Kidney capillary endothelial cell (primary cell): Measurements from ENCODE around the gene APOBEC3B.
A peak's percentile ranks its signal among the peaks of the same experiment; 100 is the strongest.
"Not testable (repeated sequence)": the region's sequence is repeated elsewhere in the genome, so short reads cannot be mapped to it uniquely, and the experiment has no call there.

ENCODE experiments used
- DNase-seq: peaks from one replicate; pipeline ENCODE4 v3.0.0-alpha.2; 2018; ENCODE audit warnings: low spot score

Gene APOBEC3B

GRCh38 chr22:38981992-38982927, at the start of gene APOBEC3B:
Gene APOBEC3B, plus strand, starts transcription at chr22:38982347. Its CDS starts 107 bp downstream, at chr22:38982454.
- peak; percentile 75 for DNase-seq

GRCh38 chr22:38935023-38935422, 47.1 kb upstream of the APOBEC3B start:
- DNase-seq, result no peak

- no peak for DNase-seq
Observed at GRCh38 chr22:38935616-38936015, 46.5 kb upstream of the APOBEC3B start.

- no peak for DNase-seq
Observed at GRCh38 chr22:38936562-38936961, 45.6 kb upstream of the APOBEC3B start.

- DNase-seq, result no peak
Observed at GRCh38 chr22:38937036-38937435, 45.1 kb upstream of the APOBEC3B start.

- DNase-seq, result no peak
Observed at GRCh38 chr22:38937541-38937940, 44.6 kb upstream of the APOBEC3B start.

GRCh38 chr22:38938221-38938620, 43.9 kb upstream of the APOBEC3B start:
- no peak for DNase-seq

GRCh38 chr22:38938925-38939324, 43.2 kb upstream of the APOBEC3B start:
- no peak for DNase-seq

GRCh38 chr22:38940811-38941384, 41.2 kb upstream of the APOBEC3B start:
- no peak for DNase-seq

- no peak for DNase-seq
Observed at GRCh38 chr22:38941488-38941987, 40.6 kb upstream of the APOBEC3B start.

- DNase-seq, result no peak
Observed at GRCh38 chr22:38942702-38943101, 39.4 kb upstream of the APOBEC3B start.

GRCh38 chr22:38943201-38943600, 38.9 kb upstream of the APOBEC3B start:
- no peak for DNase-seq

GRCh38 chr22:38943882-38944281, 38.3 kb upstream of the APOBEC3B start:
- no peak for DNase-seq

GRCh38 chr22:38944653-38945052, 37.5 kb upstream of the APOBEC3B start:
- no peak for DNase-seq

- not testable (repeated sequence) for DNase-seq
Observed at GRCh38 chr22:38945706-38946338, 36.3 kb upstream of the APOBEC3B start.

- no peak for DNase-seq
Observed at GRCh38 chr22:38946771-38947170, 35.4 kb upstream of the APOBEC3B start.

- DNase-seq, result no peak
Observed at GRCh38 chr22:38947321-38948140, 34.6 kb upstream of the APOBEC3B start.

- DNase-seq, result no peak
Observed at GRCh38 chr22:38948181-38948940, 33.8 kb upstream of the APOBEC3B start.

- DNase-seq, result no peak
Observed at GRCh38 chr22:38949889-38950405, 32.2 kb upstream of the APOBEC3B start.

- no peak for DNase-seq
Observed at GRCh38 chr22:38950527-38951295, 31.4 kb upstream of the APOBEC3B start.
